Medulla oblongata (tissue), 1 donor: ENCODE data around the gene ARID3B.
"Not testable (repeated sequence)": the region's sequence is repeated elsewhere in the genome, so short reads cannot be mapped to it uniquely, and the experiment has no call there.

Experiments used
- DNase-seq: peaks from one replicate; pipeline ENCODE4 v3.0.0-alpha.2; 2015; ENCODE audit errors: extremely low spot score

ARID3B gene

GRCh38 chr15:74535388-74536084 lies 5.5 kb upstream of the ARID3B start:
- no peak for DNase-seq

GRCh38 chr15:74537736-74538135 lies 3.3 kb upstream of the ARID3B start:
- no peak for DNase-seq

- not testable (repeated sequence) for DNase-seq
These were observed 1.5 kb upstream of the ARID3B start for GRCh38 chr15:74539521-74539920.

GRCh38 chr15:74540161-74540760 lies 759 bp upstream of the ARID3B start:
- DNase-seq = no peak

GRCh38 chr15:74541494-74542165 lies 610 bp downstream of the ARID3B start:
- DNase-seq = peak; percentile 44

GRCh38 chr15:74542166-74543042 lies 1.4 kb downstream of the ARID3B start:
- DNase-seq = peak; percentile 39

- DNase-seq = no peak
These were observed 2.0 kb downstream of the ARID3B start for GRCh38 chr15:74543043-74543422.

- no peak for DNase-seq
These were observed 2.6 kb downstream of the ARID3B start for GRCh38 chr15:74543583-74543982.

GRCh38 chr15:74545086-74545485 lies 4.1 kb downstream of the ARID3B start:
- no peak for DNase-seq

- peak; percentile 96 for DNase-seq
These were observed 5.0 kb downstream of the ARID3B start for GRCh38 chr15:74545776-74546656.

GRCh38 chr15:74547616-74548015 lies 6.6 kb downstream of the ARID3B start:
- no peak for DNase-seq

- peak; percentile 7 for DNase-seq
These were observed 7.2 kb downstream of the ARID3B start for GRCh38 chr15:74548241-74548640.

GRCh38 chr15:74549816-74550215 lies 8.8 kb downstream of the ARID3B start:
- no peak for DNase-seq

GRCh38 chr15:74551714-74552113 lies 10.7 kb downstream of the ARID3B start:
- DNase-seq = no peak

GRCh38 chr15:74552773-74553441 lies 11.9 kb downstream of the ARID3B start:
- DNase-seq = no peak

GRCh38 chr15:74555192-74555591 lies 14.2 kb downstream of the ARID3B start:
- DNase-seq = no peak

- no peak for DNase-seq
These were observed 17.7 kb downstream of the ARID3B start for GRCh38 chr15:74558706-74559105.

GRCh38 chr15:74563442-74563841 lies 22.4 kb downstream of the ARID3B start:
- no peak for DNase-seq

GRCh38 chr15:74564182-74564581 lies 23.2 kb downstream of the ARID3B start:
- no peak for DNase-seq

GRCh38 chr15:74565381-74566085 lies 24.5 kb downstream of the ARID3B start:
- DNase-seq = no peak
